ENCODE measurements around the gene FBRSL1. TPM values are rescaled to one million over a fixed set of nuclear protein-coding genes. Genes with fewer than 3 reads are reported as not detected.

The FBRSL1 gene
- total and polyA plus RNA-seq, 2 of the 8 experiments (the other 6 are each of a cell fraction or from before 2014, with no cell fraction given): 18.4 to 109 TPM

DNA sequence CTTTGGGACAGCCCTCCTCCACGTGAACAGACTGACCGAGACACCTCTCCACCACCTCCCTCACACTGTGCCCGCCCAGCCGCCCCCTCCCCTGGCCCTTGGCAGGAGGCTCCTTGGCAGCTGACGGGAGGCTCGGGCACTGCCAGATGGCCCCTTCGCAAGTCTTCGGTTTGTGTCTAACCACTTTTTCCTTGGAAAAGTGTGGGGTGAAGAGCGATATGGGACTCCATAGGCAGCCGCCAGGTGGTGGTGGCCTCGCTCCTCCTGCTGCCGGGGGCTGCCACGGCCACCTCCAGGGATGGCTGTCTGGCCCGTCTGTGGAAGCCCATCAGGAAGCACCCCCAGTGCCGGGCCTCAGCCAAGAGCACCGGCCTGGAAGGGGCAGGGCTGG, 61.7 kb downstream of the FBRSL1 start:
- Histone ChIP-seq H3K9ac (replicated peaks in 1 of 4; ENCODE audit: extremely low read depth in 1 of 4, low read depth in 3 of 4, low read length in 3 of 4) (no peak overlapping the region), H2BK15ac (ENCODE audit: low read length) (no peak overlapping the region), H3K9me3 (ENCODE audit: insufficient read depth in 2 of 2, low read depth in 1 of 2, low read length in 1 of 2) (no peaks in the 10 kb centered on the region), H3K4me3 (ENCODE audit: extremely low read depth in 1 of 4, insufficient read depth in 2 of 4, low read depth in 3 of 4, low read length in 4 of 4) (no peak overlapping the region), H2BK120ac (replicated peaks; ENCODE audit: low read depth, low read length) (no peak overlapping the region), H3K27me3 (replicated peaks in 1 of 4; ENCODE audit: control insufficient read depth in 3 of 4, extremely low read depth in 1 of 4, insufficient read depth in 3 of 4, low read length in 3 of 4) (peaks cover 38 to 93% (median 81%) of the 10 kb centered on the region in 4 experiments), H4K5ac (ENCODE audit: insufficient read length, low read depth, low read length) (no peak overlapping the region), H3K23me2 (ENCODE audit: low read depth, low read length) (peaks cover 5% of the 10 kb centered on the region; the same call in 1 of the 2 replicates), H2BK5ac (ENCODE audit: low read depth, low read length) (no peak overlapping the region), H4K20me1 (replicated peaks in 1 of 2; ENCODE audit: control insufficient read depth in 1 of 2, insufficient read depth in 2 of 2, low read length in 2 of 2) (peaks cover 0 to 9% of the 10 kb centered on the region in 2 experiments), H4K91ac (replicated peaks; ENCODE audit: insufficient read length, low read length) (no peak overlapping the region), H2BK20ac (ENCODE audit: low read length) (no peak overlapping the region), H3K79me2 (ENCODE audit: control insufficient read depth in 1 of 2, insufficient read depth in 2 of 2, low read length in 2 of 2) (no peaks in the 10 kb centered on the region), H2AK5ac (ENCODE audit: low read depth, low read length) (no peak overlapping the region), H3K56ac (replicated peaks; ENCODE audit: insufficient read length, low read depth, low read length) (no peak overlapping the region), H3K79me1 (ENCODE audit: low read depth, low read length) (no peaks in the 10 kb centered on the region), H3K18ac (ENCODE audit: extremely low read depth, low read length) (no peak overlapping the region), H3K23ac (ENCODE audit: insufficient read length) (no peak overlapping the region), H4K8ac (ENCODE audit: extremely low read depth, insufficient read depth, low read length) (no peak overlapping the region), H3K4ac (replicated peaks; ENCODE audit: insufficient read length, low read depth, low read length) (no peak overlapping the region), H2BK12ac (ENCODE audit: low read depth, low read length) (no peak overlapping the region), H3K14ac (ENCODE audit: insufficient read length) (no peak overlapping the region), H3K27ac (ENCODE audit: low read depth, low read length) (no peak overlapping the region), H3K36me3 (ENCODE audit: control insufficient read depth in 2 of 4, insufficient read depth in 4 of 4, low read length in 3 of 4) (no peaks in the 10 kb centered on the region), H2AFZ (ENCODE audit: low read length) (no peak overlapping the region), H3K4me1 (replicated peaks in 1 of 4; ENCODE audit: control insufficient read depth in 3 of 4, insufficient read depth in 4 of 4, low read length in 3 of 4) (peaks cover 0 to 12% (median 9%) of the 10 kb centered on the region in 4 experiments; a peak in 5 of 7 replicates), H3K4me2 (ENCODE audit: insufficient read depth in 1 of 2, low read depth in 2 of 2, low read length in 2 of 2) (no peak overlapping the region)
- ChIA-PET POLR2A (ENCODE audit: partially characterized antibody) (interaction anchor here (3.2 kb wide), 1 partner anchor 9 kb away, joined by 9 read pairs; no protein-coding TSS in a partner anchor), CTCF (ENCODE audit: partially characterized antibody) (interaction anchor here (2.1 kb wide), 1 partner anchor 9 kb away, joined by 4 read pairs; no protein-coding TSS in a partner anchor)
- no peak for TF ChIP-seq NANOG (IDR thresholded peaks at IDR 0.05; ENCODE audit: insufficient read depth, low read depth, low read length, poor library complexity, severe bottlenecking)
- TF ChIP-seq EZH2 (IDR thresholded peaks at IDR 0.05; ENCODE audit: low read depth, low read length, severe bottlenecking): no peak
- TF ChIP-seq CTCF (IDR thresholded peaks at IDR 0.05; ENCODE audit: control extremely low read depth in 1 of 3, insufficient read depth in 1 of 3, low read depth in 1 of 3, low read length in 3 of 3): no peak
- TF ChIP-seq SIN3A (conservative IDR thresholded peaks at IDR 0.05 in 1 of 2, IDR thresholded peaks at IDR 0.05 in 1 of 2; ENCODE audit: low read depth in 1 of 2, low read length in 2 of 2): no peak
- TF ChIP-seq TAF7 (optimal IDR thresholded peaks at IDR 0.05; ENCODE audit: borderline replicate concordance, low read depth, low read length): no peak
- TF ChIP-seq HDAC2 (IDR thresholded peaks at IDR 0.05; ENCODE audit: borderline replicate concordance in 1 of 2, low read depth in 2 of 2, low read length in 2 of 2): no peak
- TF ChIP-seq YY1 (IDR thresholded peaks at IDR 0.05; ENCODE audit: low read depth, low read length): no peak
- TF ChIP-seq CTBP2 (IDR thresholded peaks at IDR 0.05; ENCODE audit: borderline replicate concordance, insufficient read depth, insufficient read length, low read length): no peak
- no peak for TF ChIP-seq BCL11A (IDR thresholded peaks at IDR 0.05; ENCODE audit: low read depth in 2 of 2, low read length in 2 of 2)
- no peak for TF ChIP-seq RXRA (IDR thresholded peaks at IDR 0.05; ENCODE audit: insufficient read depth, low read depth, low read length)
- no peak for FAIRE-seq
- WGBS, 2 experiments (ENCODE audit: extremely low coverage in 1 of 2, insufficient coverage in 1 of 2, insufficient read length in 1 of 2, insufficient replicate concordance in 2 of 2, low coverage in 1 of 2, low lambda C conversion rate in 2 of 2, missing lambda C conversion rate in 1 of 2): 98% methylated on average over 14 of the region's 16 CpGs; no CpG with 5 or more reads in 1 of the 2 experiments
- DNase-seq (ENCODE audit: low read depth in 1 of 2, low spot score in 2 of 2): no peak
